ENCODE results near the gene SEMA5A. TPM values are rescaled to one million over a fixed set of nuclear protein-coding genes. Genes with fewer than 3 reads are reported as not detected.

SEMA5A gene
- total and polyA plus RNA-seq, 2 of the 8 experiments (the other 6 are each of a cell fraction or from before 2014, with no cell fraction given) = 5.3 to 8.9 TPM

DNA sequence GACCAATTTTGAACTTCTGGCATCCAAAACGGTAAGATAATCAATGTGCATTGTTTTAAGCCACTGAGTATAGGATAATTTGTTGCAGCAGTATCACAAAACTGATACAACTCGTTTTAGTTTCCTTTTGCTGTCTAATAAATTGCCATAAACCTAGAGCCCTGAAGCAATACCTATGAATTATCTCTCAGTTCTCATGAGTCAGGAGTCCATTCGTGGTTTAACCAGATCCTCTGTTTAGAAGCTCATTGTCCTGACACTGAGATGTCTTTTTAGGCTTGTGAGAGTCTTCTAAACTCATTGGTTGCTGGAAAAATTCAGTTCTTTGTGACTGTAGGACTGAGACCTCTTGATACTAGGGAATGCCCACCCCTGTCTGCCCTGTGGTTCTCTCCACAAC lies 262.9 kb downstream of the SEMA5A start:
- WGBS, 2 experiments (ENCODE audit: extremely low coverage in 1 of 2, insufficient coverage in 1 of 2, insufficient read length in 1 of 2, insufficient replicate concordance in 2 of 2, low coverage in 1 of 2, low lambda C conversion rate in 2 of 2, missing lambda C conversion rate in 1 of 2) = 100% methylated on average over 3 of the region's 3 CpGs; no CpG with 5 or more reads in 1 of the 2 experiments
- Histone ChIP-seq H2BK120ac (replicated peaks; ENCODE audit: low read depth, low read length) (no peak overlapping the region), H3K18ac (ENCODE audit: extremely low read depth, low read length) (no peak overlapping the region), H4K20me1 (replicated peaks in 1 of 2; ENCODE audit: control insufficient read depth in 1 of 2, insufficient read depth in 2 of 2, low read length in 2 of 2) (no peaks in the 10 kb centered on the region), H3K36me3 (ENCODE audit: control insufficient read depth in 2 of 4, insufficient read depth in 4 of 4, low read length in 3 of 4) (no peaks in the 10 kb centered on the region), H3K23ac (ENCODE audit: insufficient read length) (no peak overlapping the region), H4K91ac (replicated peaks; ENCODE audit: insufficient read length, low read length) (no peak overlapping the region), H2AK5ac (ENCODE audit: low read depth, low read length) (no peak overlapping the region), H2BK20ac (ENCODE audit: low read length) (no peak overlapping the region), H3K79me2 (ENCODE audit: control insufficient read depth in 1 of 2, insufficient read depth in 2 of 2, low read length in 2 of 2) (no peaks in the 10 kb centered on the region), H2BK12ac (ENCODE audit: low read depth, low read length) (no peak overlapping the region), H3K4me3 (ENCODE audit: extremely low read depth in 1 of 4, insufficient read depth in 2 of 4, low read depth in 3 of 4, low read length in 4 of 4) (no peak overlapping the region), H4K5ac (ENCODE audit: insufficient read length, low read depth, low read length) (no peak overlapping the region), H2BK5ac (ENCODE audit: low read depth, low read length) (no peak overlapping the region), H3K4ac (replicated peaks; ENCODE audit: insufficient read length, low read depth, low read length) (no peak overlapping the region), H3K79me1 (ENCODE audit: low read depth, low read length) (no peaks in the 10 kb centered on the region; the same call in 1 of the 2 replicates), H2BK15ac (ENCODE audit: low read length) (no peak overlapping the region), H3K9me3 (ENCODE audit: insufficient read depth in 2 of 2, low read depth in 1 of 2, low read length in 1 of 2) (peaks cover 5 to 10% of the 10 kb centered on the region in 2 experiments; a peak in 3 of 4 replicates), H3K4me2 (ENCODE audit: insufficient read depth in 1 of 2, low read depth in 2 of 2, low read length in 2 of 2) (no peak overlapping the region), H3K4me1 (replicated peaks in 1 of 4; ENCODE audit: control insufficient read depth in 3 of 4, insufficient read depth in 4 of 4, low read length in 3 of 4) (no peaks in the 10 kb centered on the region), H3K27me3 (replicated peaks in 1 of 4; ENCODE audit: control insufficient read depth in 3 of 4, extremely low read depth in 1 of 4, insufficient read depth in 3 of 4, low read length in 3 of 4) (no peaks in the 10 kb centered on the region), H3K56ac (replicated peaks; ENCODE audit: insufficient read length, low read depth, low read length) (no peak overlapping the region), H3K14ac (ENCODE audit: insufficient read length) (no peak overlapping the region), H3K27ac (ENCODE audit: low read depth, low read length) (no peak overlapping the region; the same call in 1 of the 2 replicates), H4K8ac (ENCODE audit: extremely low read depth, insufficient read depth, low read length) (no peak overlapping the region), H3K9ac (replicated peaks in 1 of 4; ENCODE audit: extremely low read depth in 1 of 4, low read depth in 3 of 4, low read length in 3 of 4) (no peak overlapping the region), H3K23me2 (ENCODE audit: low read depth, low read length) (no peaks in the 10 kb centered on the region), H2AFZ (ENCODE audit: low read length) (no peak overlapping the region)
- DNase-seq (ENCODE audit: low read depth in 1 of 2, low spot score in 2 of 2) (no peak), FAIRE-seq (no peak)
- POLR2A ChIA-PET (ENCODE audit: partially characterized antibody) = no interaction called here
- CTCF ChIA-PET (ENCODE audit: partially characterized antibody) = interaction anchor here (1.3 kb wide), 1 partner anchor 16 kb away, joined by 4 read pairs; no protein-coding TSS in a partner anchor
- TF ChIP-seq HDAC2 (IDR thresholded peaks at IDR 0.05; ENCODE audit: borderline replicate concordance in 1 of 2, low read depth in 2 of 2, low read length in 2 of 2) (no peak), CBX5 (IDR thresholded peaks at IDR 0.05; ENCODE audit: low read depth, low read length) (no peak), CEBPB (IDR thresholded peaks at IDR 0.05; ENCODE audit: low read depth, low read length) (no peak), GTF2F1 (IDR thresholded peaks at IDR 0.05; ENCODE audit: borderline replicate concordance, low read depth, low read length) (no peak), RFX5 (IDR thresholded peaks at IDR 0.05; ENCODE audit: borderline replicate concordance, low read depth, low read length) (no peak), ZNF274 (IDR thresholded peaks at IDR 0.05; ENCODE audit: borderline replicate concordance, extremely low read depth, low read length) (no peak), BACH1 (IDR thresholded peaks at IDR 0.05; ENCODE audit: low read length) (no peak), SP4 (IDR thresholded peaks at IDR 0.05; ENCODE audit: low read length) (no peak), TAF7 (optimal IDR thresholded peaks at IDR 0.05; ENCODE audit: borderline replicate concordance, low read depth, low read length) (no peak), CHD2 (IDR thresholded peaks at IDR 0.05; ENCODE audit: low read length) (no peak), TAF1 (IDR thresholded peaks at IDR 0.05; ENCODE audit: low read depth, low read length) (no peak), RNF2 (IDR thresholded peaks at IDR 0.05; ENCODE audit: borderline replicate concordance, low read depth, low read length, missing control alignments, poor library complexity, severe bottlenecking) (no peak)
- TF ChIP-seq, protein P1, sequence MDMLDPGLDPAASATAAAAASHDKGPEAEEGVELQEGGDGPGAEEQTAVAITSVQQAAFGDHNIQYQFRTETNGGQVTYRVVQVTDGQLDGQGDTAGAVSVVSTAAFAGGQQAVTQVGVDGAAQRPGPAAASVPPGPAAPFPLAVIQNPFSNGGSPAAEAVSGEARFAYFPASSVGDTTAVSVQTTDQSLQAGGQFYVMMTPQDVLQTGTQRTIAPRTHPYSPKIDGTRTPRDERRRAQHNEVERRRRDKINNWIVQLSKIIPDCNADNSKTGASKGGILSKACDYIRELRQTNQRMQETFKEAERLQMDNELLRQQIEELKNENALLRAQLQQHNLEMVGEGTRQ (IDR thresholded peaks at IDR 0.05; ENCODE audit: low read length) = no peak

Data from H1 (cell line).